ENCODE results near the gene RPRD1B.

The RPRD1B gene

DNA sequence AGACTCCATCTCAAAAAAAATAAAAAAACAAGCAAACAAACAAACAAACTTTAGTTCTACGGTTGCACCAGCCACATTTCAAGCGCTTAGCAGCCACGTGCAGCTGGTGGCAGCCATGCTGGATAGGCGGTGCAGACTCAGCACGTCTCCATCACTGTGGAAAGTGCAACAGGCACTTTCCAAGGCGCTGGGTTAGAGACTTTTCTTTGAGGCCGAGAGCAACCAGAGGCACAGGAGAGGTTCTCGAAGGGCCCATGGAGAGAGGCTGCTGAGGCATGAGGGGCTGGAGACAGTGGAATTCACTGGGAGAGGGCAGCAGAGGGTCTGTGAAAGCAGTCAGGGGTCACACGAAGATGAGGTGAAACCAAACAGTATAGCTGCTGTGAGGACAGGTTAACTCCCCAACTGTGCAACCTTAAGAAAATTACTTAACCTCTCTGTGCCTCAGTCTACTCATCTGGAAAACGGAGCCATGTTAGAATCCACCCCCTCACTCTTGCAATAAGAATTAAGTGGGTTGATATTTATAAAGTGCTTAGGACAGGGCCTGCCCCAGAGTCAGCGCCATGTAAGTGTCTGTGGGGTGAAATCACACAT, 104.0 kb downstream of the RPRD1B start:
- no peak for DNase-seq

DNA sequence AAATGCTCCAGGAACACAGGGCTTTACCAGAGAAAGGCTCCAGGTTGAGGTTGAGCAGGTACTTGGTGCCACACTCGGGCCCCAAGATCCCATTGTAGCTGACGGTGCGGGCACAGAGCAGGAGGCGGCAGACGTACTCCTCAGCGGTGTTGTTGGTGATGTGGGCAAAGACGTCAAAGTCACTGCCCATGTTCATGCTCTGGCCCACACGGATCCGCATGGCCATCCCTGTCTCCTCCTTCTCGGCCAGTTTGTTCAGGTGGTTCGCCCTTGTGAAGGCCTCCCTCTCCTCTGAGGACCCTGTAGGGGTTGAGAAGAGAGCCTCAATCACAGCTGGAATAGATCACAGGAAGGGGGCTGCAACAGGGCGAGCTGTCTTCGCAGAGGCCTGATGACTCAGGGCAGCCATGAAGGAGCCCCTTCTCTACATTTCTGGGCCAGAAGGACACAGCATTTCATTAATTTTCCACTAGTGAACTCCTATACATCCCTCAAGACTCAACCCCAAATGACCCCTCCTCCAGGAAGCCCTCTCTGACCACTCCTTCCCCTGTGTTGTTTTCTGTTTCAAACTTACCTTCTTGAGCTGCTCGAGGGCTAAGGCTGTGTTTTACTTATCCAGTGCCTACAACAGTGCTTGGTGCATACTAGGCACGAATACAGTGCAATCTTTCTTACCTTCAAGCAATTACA, 104.7 kb downstream of the RPRD1B start:
- no peak for DNase-seq

DNA sequence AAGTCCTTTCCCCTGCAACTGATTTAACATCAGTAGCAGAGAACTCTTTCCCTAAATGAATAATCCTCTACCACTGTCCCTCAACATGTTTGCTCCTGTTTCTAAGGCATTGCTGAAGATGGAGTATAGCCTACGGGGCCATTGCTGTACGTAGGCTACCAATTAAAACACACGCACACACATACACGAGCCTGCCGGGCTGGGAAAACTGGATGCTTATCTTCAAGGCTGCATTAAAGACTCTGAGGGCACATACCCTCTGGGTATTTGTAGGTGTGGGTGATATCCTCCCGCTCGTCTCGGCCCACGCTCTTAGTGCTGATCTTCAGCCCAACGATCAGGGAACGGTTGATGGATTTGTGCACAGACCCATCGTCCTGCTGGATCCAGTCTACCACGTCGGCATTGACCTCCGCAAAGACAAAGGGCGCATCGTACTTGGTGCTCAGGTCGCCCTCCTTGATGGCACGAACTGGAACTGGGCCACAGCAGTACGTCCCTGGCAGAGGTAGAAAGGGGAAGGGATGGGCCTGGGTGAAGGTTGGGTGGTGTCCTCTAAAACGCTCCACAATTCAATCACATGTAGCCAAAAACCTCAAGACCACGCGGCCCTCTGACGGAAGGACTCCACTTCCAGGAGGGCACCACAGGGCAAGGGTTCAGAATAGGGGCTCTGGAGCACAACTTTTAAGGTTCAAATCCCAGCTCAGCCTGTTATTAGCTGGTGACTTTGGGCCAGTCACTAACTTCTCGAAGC, 105.8 kb downstream of the RPRD1B start:
- no peak for DNase-seq

DNA sequence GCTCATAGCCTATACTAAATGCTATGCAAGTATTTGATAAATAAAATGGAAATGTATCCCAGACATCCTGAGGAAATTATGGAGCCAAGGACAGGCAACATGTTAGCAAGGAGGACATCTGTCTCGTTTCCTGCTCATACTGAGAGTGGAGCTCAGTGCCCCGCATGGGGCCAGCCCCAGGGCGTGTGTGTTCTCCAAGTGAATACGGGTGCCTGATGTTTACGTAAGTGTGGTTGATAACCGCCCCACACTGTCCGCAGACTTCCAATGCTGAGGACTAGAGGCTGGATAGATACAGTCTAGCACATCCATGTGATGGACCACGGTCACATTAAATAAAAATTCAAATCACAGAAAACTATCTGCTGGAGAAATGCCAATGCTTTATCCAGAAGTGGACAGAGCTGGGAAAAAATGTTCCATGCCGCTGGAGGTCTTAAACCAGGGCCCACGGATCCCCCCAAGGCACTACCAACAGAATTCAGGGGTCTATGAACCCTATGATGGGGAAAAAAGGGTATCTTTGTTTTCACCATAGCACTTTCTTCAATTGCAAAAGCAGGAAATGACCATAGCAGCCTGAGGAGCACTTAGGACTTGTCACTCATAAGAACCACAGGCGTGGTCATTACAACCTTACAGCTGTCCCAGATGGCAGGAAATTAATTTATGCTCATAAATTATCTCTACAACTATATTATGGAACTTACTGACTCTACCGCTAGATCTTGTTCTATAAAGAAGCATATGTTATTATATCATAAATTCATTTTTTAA, 106.6 kb downstream of the RPRD1B start:
- DNase-seq: no peak

DNA sequence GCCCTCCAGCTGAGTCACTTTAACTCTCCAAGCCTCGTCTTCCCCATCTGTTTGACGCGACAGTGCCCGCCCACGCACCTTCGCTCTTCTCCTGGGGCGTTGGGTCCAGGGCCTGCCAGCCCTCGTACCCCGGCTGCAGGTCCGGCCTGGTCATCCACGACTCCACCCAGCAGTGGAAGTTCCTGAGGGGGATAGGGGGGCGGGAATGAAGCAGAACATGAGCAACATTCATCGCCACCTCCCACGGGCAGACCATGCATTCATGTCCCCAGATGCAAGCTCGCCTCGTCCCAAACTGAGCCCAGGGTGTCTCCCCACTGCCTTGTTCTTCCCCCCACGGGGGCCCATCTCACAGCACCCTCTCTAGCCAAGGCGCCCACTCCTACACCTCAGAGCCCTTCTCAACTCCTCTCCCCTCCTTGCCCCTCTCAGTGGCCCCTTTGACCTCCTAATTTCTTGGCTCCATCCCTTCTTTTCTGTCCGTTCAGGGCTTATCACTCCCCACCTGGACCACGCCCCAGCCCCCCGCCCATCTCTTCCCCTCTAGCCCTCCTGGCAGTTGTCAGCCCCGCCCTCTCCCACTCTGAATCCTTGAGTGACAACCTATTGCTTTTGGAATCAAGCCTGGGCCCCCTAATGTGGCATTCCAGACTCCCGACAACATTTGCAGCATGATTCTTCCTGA, 107.8 kb downstream of the RPRD1B start:
- DNase-seq: no peak

Data from fibroblast of skin of abdomen (primary cell).